WTC11 (cell line): ENCODE data around the gene CAPZB. TPM values are rescaled to one million over a fixed set of nuclear protein-coding genes. Genes with fewer than 3 reads are reported as not detected.

Experiments used
- ATAC-seq: fragments of 200-7000 bp; cut with Tn5 transposase; 2 replicates; pipeline ENCODE4 v1.10.0; 2021; ENCODE audit warnings: mild to moderate bottlenecking, moderate library complexity
- CTCF ChIA-PET: fragments of 300-600 bp; sonication (Branson Sonifier 250); formaldehyde crosslinking; loops from one replicate; lab custom pipeline; 2021; ENCODE audit warnings: antibody characterized with exemption; lab: Charles Lee
- POLR2A ChIA-PET: fragments of 350-600 bp; sonication (Branson Sonifier 250); formaldehyde crosslinking; loops from one replicate; lab custom pipeline; 2021; ENCODE audit warnings: antibody characterized with exemption; lab: Charles Lee
- DNase-seq: peaks from one replicate; pipeline ENCODE4 v3.0.0; 2021; ENCODE audit warnings: low spot score
- H3K27ac Mint-ChIP-seq: 2 replicates; pipeline ENCODE4 v1.8.0; 2021; ENCODE audit warnings: mixed read lengths
- H3K27me3 Mint-ChIP-seq: 2 replicates; pipeline ENCODE4 v1.8.0; 2021; ENCODE audit warnings: low read depth, mild to moderate bottlenecking, moderate library complexity, mixed read lengths
- H3K36me3 Mint-ChIP-seq: 2 replicates; pipeline ENCODE4 v1.8.0; 2021; ENCODE audit warnings: mixed read lengths
- H3K4me1 Mint-ChIP-seq: 2 replicates; pipeline ENCODE4 v1.8.0; 2022; ENCODE audit warnings: mixed read lengths
- H3K4me3 Mint-ChIP-seq: 2 replicates; pipeline ENCODE4 v1.8.0; 2021; ENCODE audit warnings: mild to moderate bottlenecking, moderate library complexity, mixed read lengths
- H3K9me3 Mint-ChIP-seq: 2 replicates; pipeline ENCODE4 v1.8.0; 2021; ENCODE audit warnings: mixed read lengths
- CREM ChIP-seq: sonication (generic); formaldehyde crosslinking; IDR thresholded peaks from 2 replicates; pipeline ENCODE4 v1.8.1; 2022; ENCODE audit warnings: mild to moderate bottlenecking, missing genetic modification reagents, moderate library complexity
- CTCF ChIP-seq: fragments of 200-600 bp; IDR thresholded peaks from 2 replicates; pipeline ENCODE4 v1.8.0; 2022; ENCODE audit warnings: antibody characterized with exemption
- ESRRA ChIP-seq: sonication (generic); formaldehyde crosslinking; IDR thresholded peaks from 2 replicates; pipeline ENCODE4 v1.8.1; 2022; ENCODE audit warnings: mild to moderate bottlenecking, missing genetic modification reagents, borderline replicate concordance
- GABPB1 ChIP-seq: sonication (generic); formaldehyde crosslinking; IDR thresholded peaks from 2 replicates; pipeline ENCODE4 v1.8.1; 2023; ENCODE audit warnings: mild to moderate bottlenecking, missing genetic modification reagents
- MAX ChIP-seq: sonication (generic); formaldehyde crosslinking; IDR thresholded peaks from 2 replicates; pipeline ENCODE4 v1.8.0; 2022; ENCODE audit warnings: mild to moderate bottlenecking, missing genetic modification reagents
- NR1H2 ChIP-seq: sonication (generic); formaldehyde crosslinking; IDR thresholded peaks from 2 replicates; pipeline ENCODE4 v1.9.0; 2021; ENCODE audit warnings: mild to moderate bottlenecking, moderate library complexity, missing genetic modification reagents
- PREB ChIP-seq: sonication (generic); formaldehyde crosslinking; IDR thresholded peaks from 2 replicates; pipeline ENCODE4 v1.8.1; 2022; ENCODE audit warnings: mild to moderate bottlenecking, missing genetic modification reagents, moderate library complexity, borderline replicate concordance
- TCF7 ChIP-seq: sonication (generic); formaldehyde crosslinking; IDR thresholded peaks from 2 replicates; pipeline ENCODE4 v1.8.0; 2022; ENCODE audit warnings: mild to moderate bottlenecking, low read depth, missing genetic modification reagents, moderate library complexity
- TEAD1 ChIP-seq: sonication (generic); formaldehyde crosslinking; IDR thresholded peaks from 2 replicates; pipeline ENCODE4 v1.8.0; 2022; ENCODE audit warnings: mild to moderate bottlenecking, missing genetic modification reagents
- USF1 ChIP-seq: sonication (generic); formaldehyde crosslinking; IDR thresholded peaks from 2 replicates; pipeline ENCODE4 v1.8.0; 2022; ENCODE audit warnings: mild to moderate bottlenecking, missing genetic modification reagents
- USF2 ChIP-seq: sonication (generic); formaldehyde crosslinking; IDR thresholded peaks from 2 replicates; pipeline ENCODE4 v1.8.1; 2023; ENCODE audit warnings: mild to moderate bottlenecking, missing genetic modification reagents, moderate library complexity
- ZNF121 ChIP-seq: sonication (generic); formaldehyde crosslinking; IDR thresholded peaks from 2 replicates; pipeline ENCODE4 v1.8.0; 2023; ENCODE audit warnings: missing genetic modification reagents
- ZNF263 ChIP-seq: sonication (generic); formaldehyde crosslinking; IDR thresholded peaks from 2 replicates; pipeline ENCODE4 v1.8.1; 2022; ENCODE audit warnings: low read depth, mild to moderate bottlenecking, moderate library complexity, missing genetic modification reagents
- ZNF396 ChIP-seq: fragments of 250-450 bp; sonication (Bioruptor Pico); IDR thresholded peaks from 2 replicates; pipeline ENCODE4 v1.8.0; 2021; ENCODE audit warnings: mild to moderate bottlenecking, moderate library complexity, borderline replicate concordance
- ZNF671 ChIP-seq: fragments of 250-450 bp; sonication (Bioruptor Pico); IDR thresholded peaks from 2 replicates; pipeline ENCODE4 v1.8.0; 2021; ENCODE audit warnings: mild to moderate bottlenecking
- ZSCAN18 ChIP-seq: fragments of 250-450 bp; sonication (Bioruptor Pico); IDR thresholded peaks from 2 replicates; pipeline ENCODE4 v2.1.2; 2022; ENCODE audit warnings: mild to moderate bottlenecking, moderate library complexity
- total RNA-seq: library from RNA; stranded (reverse); gene quantifications from 3 replicates; pipeline ENCODE4 v1.2.3, GENCODE V29; 2021

The CAPZB gene
- total RNA-seq, 1 experiment from 2014 or later, result 348 TPM

GRCh38 chr1:19496527-19496874, 11.2 kb upstream of the CAPZB start:
- ChIA-PET CTCF (interaction anchor here (2.1 kb wide), 1 partner anchor 9 kb away, joined by 6 read pairs; no protein-coding TSS in a partner anchor), POLR2A (no interaction called here)

GRCh38 chr1:19495799-19496526, 10.6 kb upstream of the CAPZB start:
- ChIA-PET POLR2A (no interaction called here), CTCF (interaction anchor here (2.1 kb wide), 1 partner anchor 9 kb away, joined by 6 read pairs; no protein-coding TSS in a partner anchor)
- TF ChIP-seq ZNF671 (CRISPR knock-in tag) (no peak), USF1 (CRISPR knock-in tag) (no peak), USF2 (CRISPR knock-in tag) (no peak), ZNF263 (CRISPR knock-in tag) (no peak), PREB (CRISPR knock-in tag) (no peak), NR1H2 (CRISPR knock-in tag) (no peak), TEAD1 (CRISPR knock-in tag) (no peak), ZNF121 (no peak), TCF7 (CRISPR knock-in tag) (no peak), ZNF396 (no peak), CREM (no peak), ESRRA (CRISPR knock-in tag) (no peak), MAX (CRISPR knock-in tag) (no peak), GABPB1 (CRISPR knock-in tag) (no peak)
- TF ChIP-seq, all 79 proteins: peak for 0
- Mint-ChIP-seq H3K36me3 (no peaks in the 10 kb centered on the region; the same call in 1 of the 2 replicates), H3K27me3 (peaks cover 2% of the 10 kb centered on the region; the same call in 1 of the 2 replicates), H3K4me1 (0 out of 2 replicates have a peak, but pooled peaks cover 3% of the 10 kb centered on the region), H3K27ac (no peak overlapping the region), H3K4me3 (no peak overlapping the region), H3K9me3 (peaks cover 5% of the 10 kb centered on the region)
- DNase-seq, result no peak
- no peak for ATAC-seq

More at GRCh38 chr1:19496527-19496874, 11.2 kb upstream of the CAPZB start:
- no peaks in the 10 kb centered on the region for H3K36me3 Mint-ChIP-seq
- 0 out of 2 replicates have a peak, but pooled peaks cover 3% of the 10 kb centered on the region for H3K4me1 Mint-ChIP-seq
- H3K27ac Mint-ChIP-seq, result no peak overlapping the region
- H3K27me3 Mint-ChIP-seq, result peaks cover 2% of the 10 kb centered on the region; the same call in 1 of the 2 replicates
- no peak overlapping the region for H3K4me3 Mint-ChIP-seq
- ATAC-seq (no peak), DNase-seq (no peak)
- H3K9me3 Mint-ChIP-seq, result peaks cover 5% of the 10 kb centered on the region
- no peak for TF ChIP-seq CTCF

- Mint-ChIP-seq H3K4me3 (no peak overlapping the region), H3K36me3 (no peaks in the 10 kb centered on the region; the same call in 1 of the 2 replicates), H3K27ac (no peak overlapping the region), H3K4me1 (0 out of 2 replicates have a peak, but pooled peaks cover 3% of the 10 kb centered on the region), H3K27me3 (peaks cover 2% of the 10 kb centered on the region; the same call in 1 of the 2 replicates)
- POLR2A ChIA-PET, result interaction anchor here (0.7 kb wide), 1 partner anchor 71 kb away, joined by 3 read pairs; no protein-coding TSS in a partner anchor
- CTCF ChIA-PET, result interaction anchor here (2.1 kb wide), 1 partner anchor 8 kb away, joined by 6 read pairs; no protein-coding TSS in a partner anchor
- TF ChIP-seq ZSCAN18 (no peak), USF2 (CRISPR knock-in tag) (peak; percentile 45; the same call in 1 of the 2 replicates)
- TF ChIP-seq, all 79 proteins: peak for 1
- peaks cover 5% of the 10 kb centered on the region for H3K9me3 Mint-ChIP-seq
- DNase-seq (no peak), ATAC-seq (no peak)
Observed at GRCh38 chr1:19495000-19495656, 9.8 kb upstream of the CAPZB start.
